ENCODE measurements around the gene TRIM54.
A peak's percentile ranks its signal among the peaks of the same experiment; 100 is the strongest.

TRIM54 gene

DNA sequence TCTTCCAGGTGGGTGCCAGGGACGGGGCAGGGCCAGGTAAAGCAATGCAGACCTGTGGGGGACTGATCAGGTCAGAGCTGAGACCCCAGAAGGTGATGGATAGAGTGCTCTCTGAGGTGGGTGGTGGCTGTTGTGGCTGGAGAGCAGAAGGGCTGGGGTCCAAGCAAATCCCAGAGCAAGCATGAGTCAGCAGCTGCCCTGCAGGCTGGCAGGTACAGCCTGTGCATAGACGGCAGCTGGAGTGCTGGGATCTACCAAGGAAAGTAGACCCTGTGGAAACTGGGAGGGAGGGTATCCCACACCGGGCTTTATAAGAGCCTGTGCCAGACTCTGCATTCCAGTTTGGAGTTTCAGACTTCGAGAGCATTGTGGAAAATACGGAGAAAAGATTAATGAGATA is 663 bp downstream of the TRIM54 start:
- TF ChIP-seq, protein P1, sequence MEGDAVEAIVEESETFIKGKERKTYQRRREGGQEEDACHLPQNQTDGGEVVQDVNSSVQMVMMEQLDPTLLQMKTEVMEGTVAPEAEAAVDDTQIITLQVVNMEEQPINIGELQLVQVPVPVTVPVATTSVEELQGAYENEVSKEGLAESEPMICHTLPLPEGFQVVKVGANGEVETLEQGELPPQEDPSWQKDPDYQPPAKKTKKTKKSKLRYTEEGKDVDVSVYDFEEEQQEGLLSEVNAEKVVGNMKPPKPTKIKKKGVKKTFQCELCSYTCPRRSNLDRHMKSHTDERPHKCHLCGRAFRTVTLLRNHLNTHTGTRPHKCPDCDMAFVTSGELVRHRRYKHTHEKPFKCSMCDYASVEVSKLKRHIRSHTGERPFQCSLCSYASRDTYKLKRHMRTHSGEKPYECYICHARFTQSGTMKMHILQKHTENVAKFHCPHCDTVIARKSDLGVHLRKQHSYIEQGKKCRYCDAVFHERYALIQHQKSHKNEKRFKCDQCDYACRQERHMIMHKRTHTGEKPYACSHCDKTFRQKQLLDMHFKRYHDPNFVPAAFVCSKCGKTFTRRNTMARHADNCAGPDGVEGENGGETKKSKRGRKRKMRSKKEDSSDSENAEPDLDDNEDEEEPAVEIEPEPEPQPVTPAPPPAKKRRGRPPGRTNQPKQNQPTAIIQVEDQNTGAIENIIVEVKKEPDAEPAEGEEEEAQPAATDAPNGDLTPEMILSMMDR (IDR thresholded peaks at IDR 0.05; ENCODE audit: insufficient read depth, low read depth, low read length, missing control alignments), result no peak
- H3K4me3 ChIP-seq (ENCODE audit: low read length), result no peak overlapping the region
- peak; percentile 23 for DNase-seq (ENCODE audit: low read depth)

DNA sequence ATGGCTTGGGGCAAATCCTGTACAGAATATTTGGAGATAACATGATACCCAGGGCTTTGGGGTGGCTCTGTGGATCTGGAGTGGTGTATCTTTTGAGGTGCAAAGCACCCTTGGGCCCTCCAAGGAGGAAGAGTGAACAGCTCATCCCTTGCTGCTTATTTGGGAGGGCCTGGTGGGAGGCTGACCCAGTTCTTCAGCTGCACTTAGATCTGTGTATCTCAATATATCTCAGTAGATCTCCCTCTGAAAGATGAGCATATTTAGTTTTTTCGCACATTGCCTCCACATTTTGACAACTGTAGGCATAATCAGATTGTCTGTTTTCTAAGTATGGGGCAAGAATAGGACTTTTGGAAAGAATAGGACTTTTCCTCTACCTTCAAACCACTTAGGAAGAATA is 2.8 kb downstream of the TRIM54 start:
- TF ChIP-seq, protein P1 (IDR thresholded peaks at IDR 0.05; ENCODE audit: insufficient read depth, low read depth, low read length, missing control alignments), result no peak
- H3K4me3 ChIP-seq (ENCODE audit: low read length), result no peak overlapping the region
- no peak for DNase-seq (ENCODE audit: low read depth)

DNA sequence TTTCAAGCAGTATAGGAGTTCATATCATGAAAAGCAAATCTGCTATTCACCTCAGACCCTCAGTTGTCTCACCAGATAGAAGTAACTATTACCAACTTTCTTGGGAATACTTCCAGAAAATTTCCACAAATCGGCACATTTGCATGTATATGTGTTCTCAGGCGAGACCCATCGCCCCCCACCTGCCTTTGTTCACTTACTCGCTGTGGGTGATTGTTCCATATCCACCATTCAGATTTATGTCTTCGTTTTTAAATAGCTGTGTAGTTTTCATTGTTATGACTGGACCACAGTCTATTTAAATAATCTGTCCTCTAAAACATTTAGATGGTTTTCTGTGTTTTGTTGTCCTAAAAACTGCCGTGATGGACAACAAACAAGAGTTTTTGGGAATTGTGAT is 3.3 kb downstream of the TRIM54 start:
- H3K4me3 ChIP-seq (ENCODE audit: low read length), result no peak overlapping the region
- DNase-seq (ENCODE audit: low read depth), result no peak
- TF ChIP-seq, protein P1 (IDR thresholded peaks at IDR 0.05; ENCODE audit: insufficient read depth, low read depth, low read length, missing control alignments), result no peak

DNA sequence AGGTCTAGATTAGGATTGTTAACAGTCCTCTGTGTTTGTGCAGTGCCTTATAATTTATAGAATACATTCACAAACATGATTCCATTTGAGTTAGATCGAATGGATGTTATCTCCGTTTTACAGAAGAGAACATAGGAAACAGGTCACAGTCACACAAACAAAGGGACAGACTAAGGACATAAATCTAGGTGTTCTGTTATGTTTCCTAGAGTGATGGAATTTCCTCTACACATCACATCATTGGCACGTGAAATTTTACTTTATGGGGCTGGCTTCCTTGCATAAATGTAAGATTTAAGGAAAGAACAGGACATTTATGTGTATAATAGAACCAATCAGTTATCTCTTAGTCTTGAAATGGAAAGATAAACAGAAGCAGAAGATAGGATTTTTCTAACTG is 6.4 kb downstream of the TRIM54 start:
- DNase-seq (ENCODE audit: low read depth), result no peak
- no peak overlapping the region for H3K4me3 ChIP-seq (ENCODE audit: low read length)
- TF ChIP-seq, protein P1 (IDR thresholded peaks at IDR 0.05; ENCODE audit: insufficient read depth, low read depth, low read length, missing control alignments), result no peak

DNA sequence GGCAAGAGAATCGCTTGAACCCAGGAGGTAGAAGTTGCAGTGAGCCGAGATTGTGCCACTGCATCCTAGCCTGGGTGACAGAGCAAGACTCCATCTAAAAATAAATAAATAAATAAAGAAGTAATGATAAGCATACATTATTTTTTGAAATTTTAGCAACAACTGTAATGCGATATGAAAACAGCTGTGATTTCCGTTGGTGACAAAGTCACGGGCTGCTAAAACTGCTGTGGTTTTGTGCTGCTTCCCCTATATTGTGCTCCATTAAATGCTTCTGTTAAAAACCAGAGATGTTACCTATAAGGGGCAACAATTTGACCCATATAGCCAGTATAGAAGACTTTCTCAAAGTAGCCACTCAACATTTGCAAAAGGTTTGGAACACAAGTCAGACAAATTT is 8.3 kb downstream of the TRIM54 start:
- DNase-seq (ENCODE audit: low read depth), result no peak
- no peak overlapping the region for H3K4me3 ChIP-seq (ENCODE audit: low read length)
- TF ChIP-seq, protein P1 (IDR thresholded peaks at IDR 0.05; ENCODE audit: insufficient read depth, low read depth, low read length, missing control alignments), result no peak

DNA sequence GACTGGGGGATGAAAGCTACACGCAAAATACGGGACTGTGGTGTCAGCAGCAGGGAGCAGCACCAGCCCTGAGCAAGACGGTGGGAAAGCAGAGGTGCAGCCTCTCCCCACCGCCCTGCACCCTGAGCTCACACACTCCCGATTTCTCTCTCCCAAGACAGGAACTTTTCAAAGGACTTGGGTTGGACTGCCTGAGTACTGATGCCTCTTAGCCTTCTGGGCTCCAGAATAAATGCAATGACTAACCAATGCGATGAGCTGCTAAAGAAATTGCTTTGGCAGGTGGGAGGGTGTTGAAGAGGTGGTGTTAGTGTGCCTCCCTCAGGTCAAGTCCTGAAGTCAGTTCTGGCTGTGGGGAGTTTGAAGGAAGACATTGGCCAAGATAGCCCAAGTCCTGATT is 9.6 kb downstream of the TRIM54 start:
- no peak overlapping the region for H3K4me3 ChIP-seq (ENCODE audit: low read length)
- TF ChIP-seq, protein P1 (IDR thresholded peaks at IDR 0.05; ENCODE audit: insufficient read depth, low read depth, low read length, missing control alignments), result no peak
- peak; percentile 36 for DNase-seq (ENCODE audit: low read depth)

DNA sequence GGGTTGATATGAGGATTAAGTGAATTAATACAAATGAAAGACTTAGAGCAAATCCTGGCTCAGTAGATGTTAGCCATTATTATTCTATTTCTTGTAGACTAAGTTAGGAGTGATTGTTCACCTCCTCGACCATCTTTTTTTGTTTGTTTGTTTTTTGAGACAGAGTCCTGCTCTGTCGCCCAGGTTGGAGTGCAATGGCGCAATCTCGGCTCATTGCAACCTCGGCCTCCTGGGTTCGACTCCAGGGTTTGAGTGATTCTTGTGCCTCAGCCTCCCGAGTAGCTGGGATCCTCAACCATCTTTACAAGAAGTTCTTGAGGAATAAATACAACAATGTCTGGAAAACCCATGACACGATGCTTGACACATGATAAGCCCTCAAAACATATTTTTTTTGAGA is 12.7 kb downstream of the TRIM54 start:
- no peak overlapping the region for H3K4me3 ChIP-seq (ENCODE audit: low read length)
- no peak for DNase-seq (ENCODE audit: low read depth)
- TF ChIP-seq, protein P1 (IDR thresholded peaks at IDR 0.05; ENCODE audit: insufficient read depth, low read depth, low read length, missing control alignments), result no peak

Data from epithelial cell of esophagus (primary cell).